ENCODE results near the gene ZNF423.
"Not testable (repeated sequence)": the region's sequence is repeated elsewhere in the genome, so short reads cannot be mapped to it uniquely, and the experiment has no call there.

Gene ZNF423

DNA sequence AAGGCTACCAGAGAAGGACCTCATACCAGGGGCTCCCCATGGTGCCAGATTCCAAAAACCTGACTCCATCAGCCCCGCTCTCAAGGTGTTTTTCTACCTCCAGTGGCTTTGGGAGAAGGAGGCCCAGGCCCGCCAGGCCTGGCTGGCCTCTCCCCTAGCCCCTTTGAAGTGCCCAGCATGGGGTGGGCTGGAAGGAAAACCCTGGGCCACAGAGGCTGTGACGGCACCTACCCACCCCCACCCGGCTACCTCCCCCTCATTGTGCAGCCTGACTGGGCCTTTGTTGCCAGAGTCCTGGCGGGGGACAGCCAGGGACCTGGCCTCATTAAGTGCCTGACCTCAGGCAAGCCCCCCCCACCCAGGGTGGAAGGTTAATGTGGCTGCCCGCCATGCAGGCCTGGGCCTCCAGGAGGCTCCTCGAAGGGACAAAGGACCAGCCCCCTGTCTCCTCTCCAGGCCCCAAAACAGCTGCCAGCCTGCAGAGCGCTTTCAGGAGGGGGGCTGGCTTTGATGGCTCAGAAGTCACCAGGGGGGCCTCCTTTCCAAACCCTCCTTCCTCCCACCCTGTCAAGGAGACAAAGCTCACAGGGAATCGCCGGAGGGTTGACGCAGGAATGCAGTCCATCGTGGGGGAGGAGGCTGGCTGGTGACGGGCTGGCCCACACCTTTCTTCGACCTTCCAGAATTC is 159.4 kb downstream of the ZNF423 start:
- no peak for DNase-seq (ENCODE audit: low read depth)

DNA sequence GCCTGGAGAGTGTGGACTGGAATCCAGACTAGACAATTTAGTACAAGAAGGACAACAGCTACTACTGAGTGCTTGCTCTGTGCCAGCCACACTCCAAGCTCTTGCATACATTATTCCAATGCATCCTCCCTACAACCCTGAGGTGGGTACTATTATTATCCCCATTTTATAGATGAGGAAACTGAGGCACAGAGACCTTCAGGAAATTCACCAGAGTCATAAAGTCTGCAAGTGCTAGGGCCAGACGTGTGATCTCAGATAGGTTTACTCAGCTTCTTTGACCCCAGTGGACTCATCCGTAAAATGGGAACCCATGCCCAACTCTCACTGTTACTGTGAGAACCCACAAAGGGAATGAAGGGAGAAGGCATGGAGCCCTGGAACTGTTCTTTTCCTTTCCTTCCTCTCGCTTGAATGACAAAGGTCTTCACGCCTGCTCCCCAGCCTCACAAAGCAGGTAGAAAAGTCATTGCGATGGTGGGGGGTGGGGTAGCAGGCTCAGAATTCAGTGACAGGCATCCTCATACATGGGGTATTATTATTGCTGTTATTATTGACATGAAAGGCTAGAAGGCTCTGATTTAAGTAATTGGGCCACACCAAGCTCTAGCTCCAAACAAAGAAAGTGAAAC is 160.0 kb downstream of the ZNF423 start:
- no peak for DNase-seq (ENCODE audit: low read depth)

DNA sequence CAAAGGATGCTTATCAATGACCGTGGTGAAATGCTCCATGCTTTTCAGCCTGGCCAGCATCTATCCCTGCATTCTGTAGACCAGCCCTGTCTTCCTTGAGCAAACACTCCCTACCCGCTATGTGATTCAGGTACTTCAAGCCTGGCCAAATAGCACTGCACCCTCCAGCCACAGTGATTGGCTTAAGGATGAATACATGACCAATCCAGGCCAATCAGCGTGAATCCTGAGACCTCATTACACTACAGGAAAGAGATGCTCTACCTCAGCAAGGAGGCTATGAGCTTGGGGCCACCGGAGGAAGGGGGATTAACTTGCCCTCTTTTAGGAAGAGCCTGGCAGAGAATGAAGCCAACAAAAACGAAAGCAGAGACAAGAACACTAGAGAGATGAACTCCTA is 162.5 kb downstream of the ZNF423 start:
- no peak for DNase-seq (ENCODE audit: low read depth)

DNA sequence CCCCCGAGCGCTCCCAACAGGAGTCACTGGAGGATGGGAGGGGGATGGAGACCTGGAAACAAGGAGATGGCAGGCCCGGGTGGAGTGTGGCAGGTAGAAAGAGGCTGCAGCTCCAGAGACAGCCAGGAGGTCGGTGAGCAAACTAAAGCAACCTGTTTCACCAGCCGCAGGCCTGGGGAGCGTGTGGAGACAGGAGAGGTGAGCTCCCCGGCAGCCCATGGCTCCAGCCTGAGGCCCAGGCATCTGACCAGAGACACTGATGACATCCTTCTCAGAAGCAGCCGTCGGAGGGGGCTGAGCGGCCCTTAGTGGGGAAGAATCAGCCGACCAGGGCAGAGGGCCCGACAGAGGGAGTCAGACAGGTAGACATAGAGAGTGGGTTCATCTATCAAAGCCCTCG is 165.1 kb downstream of the ZNF423 start:
- no peak for DNase-seq (ENCODE audit: low read depth)

DNA sequence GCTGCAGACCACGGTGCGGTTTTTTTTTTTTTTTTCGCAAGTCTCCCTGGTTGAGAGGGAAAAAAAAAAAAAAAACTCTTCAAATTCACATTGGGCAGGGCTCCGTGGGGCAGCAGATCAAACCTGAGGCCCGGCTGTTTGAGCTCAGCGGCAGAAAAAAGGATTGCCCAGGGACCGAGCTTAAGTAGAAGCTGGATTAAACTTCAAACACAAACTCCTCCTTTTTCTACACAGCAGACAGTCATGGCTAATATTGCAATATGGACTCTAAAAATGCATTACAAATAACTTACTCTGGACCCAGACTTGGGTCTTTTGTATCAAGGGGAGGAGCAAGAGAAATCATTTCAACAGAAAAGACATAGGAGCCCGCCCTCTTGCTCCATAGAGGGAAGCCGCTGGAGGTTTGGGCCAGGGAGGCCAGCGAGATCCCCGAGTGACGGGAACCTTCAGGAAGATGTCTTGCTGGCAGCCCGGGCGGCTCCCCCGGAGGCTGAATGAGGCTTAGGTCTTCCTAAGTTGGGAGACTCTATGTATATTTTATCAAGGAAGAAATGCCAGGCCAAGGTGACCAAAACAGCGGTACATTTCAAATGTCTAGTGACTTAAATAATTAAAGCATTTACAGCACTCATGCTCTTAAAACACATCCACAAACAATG is 167.7 kb downstream of the ZNF423 start:
- no peak for DNase-seq (ENCODE audit: low read depth)

DNA sequence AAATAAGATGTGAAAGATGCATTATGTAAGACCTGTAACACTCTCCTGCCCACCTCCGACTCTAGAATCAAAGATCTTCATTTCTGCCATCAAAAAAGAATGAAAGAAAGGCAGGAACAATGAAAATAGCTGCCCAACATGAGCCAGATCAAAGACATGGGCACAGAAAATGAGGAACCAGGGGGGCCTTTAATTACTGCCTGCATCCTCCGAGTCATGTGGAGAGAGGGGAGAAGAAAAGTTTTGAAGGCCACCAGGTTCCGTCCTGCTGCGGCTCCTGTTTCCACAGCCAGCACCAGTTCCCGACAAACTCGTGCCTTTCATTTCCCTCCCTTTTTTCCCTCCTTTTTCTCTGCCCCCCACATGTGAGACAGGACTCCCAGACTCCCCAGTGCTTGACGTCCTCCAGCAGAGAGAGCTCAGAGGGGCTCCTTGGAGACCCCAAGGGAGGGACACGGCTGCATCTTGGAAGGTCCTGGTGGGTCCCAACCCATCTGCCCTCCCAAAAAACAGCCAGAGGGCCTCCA is 168.4 kb downstream of the ZNF423 start:
- DNase-seq (ENCODE audit: low read depth), result no peak

DNA sequence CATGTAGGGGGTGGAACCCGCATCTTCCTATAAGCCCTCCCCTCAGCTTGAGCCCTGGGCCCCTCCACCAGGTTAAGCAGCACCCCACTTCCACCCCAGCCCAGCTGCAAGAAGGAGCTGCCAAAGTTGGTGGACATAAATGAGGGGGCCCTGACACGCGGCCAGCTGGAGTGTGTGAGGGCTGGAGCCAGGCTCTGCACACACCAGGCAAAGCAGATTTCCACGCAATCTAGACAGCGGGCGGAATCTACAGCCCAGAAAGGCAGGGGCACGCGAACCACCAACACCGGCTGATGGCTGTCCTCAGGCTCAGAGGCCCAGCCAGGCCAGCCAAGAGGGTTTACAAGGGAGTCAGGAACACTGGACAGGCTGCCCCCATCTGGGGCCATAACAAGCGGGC is 171.2 kb downstream of the ZNF423 start:
- no peak for DNase-seq (ENCODE audit: low read depth)

DNA sequence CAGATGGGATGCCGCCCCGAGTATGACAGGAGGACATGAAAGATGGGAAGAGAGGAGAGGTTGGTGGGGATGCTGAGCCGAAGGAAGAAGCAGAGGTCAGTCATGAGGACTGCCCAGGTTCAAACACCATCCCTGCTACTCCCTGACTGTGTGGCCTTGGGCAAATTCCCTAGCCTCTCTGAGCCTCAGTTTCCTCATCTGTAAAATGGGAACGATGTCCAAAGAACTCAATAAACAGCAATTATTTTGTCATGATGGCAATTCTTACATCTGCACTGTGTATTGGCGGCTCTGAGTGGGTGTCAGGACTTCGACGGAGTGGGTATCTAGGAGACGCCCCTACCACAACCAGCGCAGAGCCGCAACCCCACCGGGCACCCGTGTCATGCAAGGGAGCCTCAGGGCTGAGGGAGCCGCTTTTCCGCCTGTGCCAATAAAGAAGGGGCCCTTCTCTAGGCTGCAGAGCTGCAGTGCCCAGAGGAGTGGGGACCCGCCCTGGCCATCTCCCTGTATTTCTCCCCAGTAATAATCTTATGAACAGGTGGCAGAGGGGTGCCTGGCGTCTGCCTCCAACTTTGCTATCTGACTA is 173.2 kb downstream of the ZNF423 start:
- no peak for DNase-seq (ENCODE audit: low read depth)

DNA sequence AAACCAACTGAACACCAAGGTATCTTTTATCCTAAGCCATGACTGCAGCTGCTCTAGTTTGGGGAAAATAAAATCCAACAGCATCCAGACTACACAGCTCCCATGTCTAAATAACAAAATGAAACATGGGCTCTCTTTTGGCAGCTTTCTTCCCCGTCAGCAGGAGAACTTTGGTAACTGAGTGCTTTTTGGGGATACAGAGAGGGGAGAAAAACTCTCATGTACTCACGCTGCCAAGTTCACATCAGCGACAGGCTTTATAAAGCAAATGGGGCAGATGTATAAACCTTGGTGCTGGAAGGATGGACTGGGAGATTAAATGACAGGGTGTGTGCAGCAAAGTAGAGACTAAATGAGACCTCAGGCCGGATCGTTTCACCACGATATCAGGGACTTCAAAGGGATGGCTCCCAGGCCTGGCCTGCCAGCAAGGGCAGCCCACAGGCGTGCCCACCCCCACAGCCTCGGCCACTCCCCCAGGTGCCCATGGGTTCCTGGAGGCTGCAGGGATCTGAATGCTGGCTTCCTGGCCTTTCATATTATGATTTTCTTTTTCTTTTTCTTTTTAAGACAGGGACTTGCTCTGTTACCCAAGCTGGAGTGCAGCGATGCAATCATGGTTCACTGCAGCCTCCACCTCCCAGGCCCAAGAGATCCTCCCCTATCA is 174.6 kb downstream of the ZNF423 start:
- no peak for DNase-seq (ENCODE audit: low read depth)

DNA sequence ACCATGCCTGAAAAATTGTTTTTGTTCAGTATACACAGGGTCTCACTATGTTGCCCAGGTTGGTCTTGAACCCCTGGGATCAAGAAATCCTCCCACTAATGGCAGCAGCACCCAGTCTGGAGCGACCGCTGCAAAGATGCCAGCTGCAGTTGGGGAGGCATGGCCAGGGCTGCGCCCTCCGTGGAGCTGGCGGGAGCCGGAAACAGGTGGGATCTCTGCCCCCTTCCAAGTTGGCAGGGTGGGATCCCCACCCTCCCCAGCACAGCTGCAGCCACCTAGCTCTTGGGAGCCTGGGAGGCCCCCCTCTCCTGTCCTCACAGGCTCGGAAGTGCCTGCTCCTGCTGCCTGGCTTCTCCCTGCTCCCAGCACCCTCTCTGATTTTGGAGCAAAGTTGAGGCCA is 176.8 kb downstream of the ZNF423 start:
- no peak for DNase-seq (ENCODE audit: low read depth)

DNA sequence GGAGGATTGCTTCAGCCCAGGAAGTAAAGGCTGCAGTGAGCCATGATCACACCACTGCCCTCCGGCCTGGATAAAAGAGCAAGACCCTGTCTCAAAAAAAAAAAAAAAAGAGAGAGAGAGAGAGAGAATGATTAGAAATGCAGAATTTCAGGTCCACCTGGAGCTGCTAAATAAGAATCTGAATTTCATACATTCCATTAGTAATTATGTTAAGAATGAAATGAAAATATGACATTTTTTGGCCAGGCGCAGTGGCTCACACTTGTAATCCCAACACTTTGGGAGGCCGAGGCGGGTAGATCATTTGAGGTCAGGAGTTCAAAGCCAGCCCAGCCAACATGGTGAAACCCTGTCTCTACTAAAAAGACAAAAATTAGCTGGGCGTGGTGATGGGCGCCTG is 178.3 kb downstream of the ZNF423 start:
- not testable (repeated sequence) for DNase-seq (ENCODE audit: low read depth)

DNA sequence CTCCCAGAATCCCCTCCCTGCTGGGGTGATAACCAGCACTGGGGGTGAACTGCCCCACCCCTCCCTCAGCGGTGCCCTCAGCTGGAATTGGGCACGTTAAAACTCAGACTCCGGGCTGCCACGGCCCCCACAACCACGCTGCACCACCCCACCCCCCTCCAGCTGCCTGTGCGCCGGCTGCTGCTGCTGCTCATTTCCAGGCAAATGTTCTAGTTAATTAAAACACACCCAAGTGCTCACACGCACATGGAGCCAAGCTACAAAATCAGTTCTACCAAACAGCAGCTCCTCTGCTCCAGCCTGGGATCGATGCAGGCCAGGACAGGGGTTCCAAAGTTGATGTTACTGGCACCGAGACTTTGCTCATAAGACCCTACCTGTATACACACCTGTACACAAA is 180.5 kb downstream of the ZNF423 start:
- no peak for DNase-seq (ENCODE audit: low read depth)

DNA sequence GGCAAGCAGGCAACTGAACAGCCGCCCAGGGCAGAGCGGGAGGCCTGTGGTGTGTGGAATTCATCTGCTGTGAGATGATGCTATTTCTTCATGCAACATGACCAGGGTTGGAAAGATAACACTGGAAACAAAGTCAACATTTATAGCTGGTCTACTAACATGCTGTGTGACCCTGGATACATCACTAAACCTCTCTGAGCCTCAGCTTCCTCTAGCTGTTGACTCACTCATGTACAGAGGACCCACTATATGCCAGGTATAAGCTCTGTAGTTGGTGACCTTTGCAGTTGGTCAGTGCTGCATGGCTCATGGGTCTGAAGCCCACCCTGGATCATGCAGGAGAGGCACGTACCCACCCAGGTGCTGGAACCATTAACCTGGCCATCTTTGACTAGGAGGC is 180.9 kb downstream of the ZNF423 start:
- no peak for DNase-seq (ENCODE audit: low read depth)

DNA sequence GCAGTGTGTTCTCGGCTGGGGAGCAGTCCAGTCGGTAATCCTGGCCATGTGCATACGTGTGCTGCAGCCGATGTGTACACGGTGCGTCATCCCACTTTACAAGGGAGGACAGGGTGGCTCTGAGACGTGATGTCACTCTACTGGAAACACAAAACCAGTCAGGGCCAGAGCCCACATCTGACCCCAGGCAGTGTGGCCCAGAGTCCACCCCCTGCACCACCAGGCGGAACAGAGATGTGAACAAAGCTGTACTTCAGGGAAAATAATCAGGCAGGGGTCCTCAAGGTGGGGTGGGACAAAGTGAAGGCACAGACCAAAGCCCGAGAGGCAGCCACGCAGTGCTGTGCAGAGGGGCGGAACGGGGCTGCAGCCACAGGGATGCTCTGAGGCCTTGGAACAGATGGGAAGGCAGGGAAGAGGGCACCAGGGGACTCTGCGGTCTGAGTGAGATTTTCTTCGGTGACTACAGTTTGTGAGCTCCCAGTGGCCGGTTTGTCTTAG is 181.5 kb downstream of the ZNF423 start:
- no peak for DNase-seq (ENCODE audit: low read depth)

DNA sequence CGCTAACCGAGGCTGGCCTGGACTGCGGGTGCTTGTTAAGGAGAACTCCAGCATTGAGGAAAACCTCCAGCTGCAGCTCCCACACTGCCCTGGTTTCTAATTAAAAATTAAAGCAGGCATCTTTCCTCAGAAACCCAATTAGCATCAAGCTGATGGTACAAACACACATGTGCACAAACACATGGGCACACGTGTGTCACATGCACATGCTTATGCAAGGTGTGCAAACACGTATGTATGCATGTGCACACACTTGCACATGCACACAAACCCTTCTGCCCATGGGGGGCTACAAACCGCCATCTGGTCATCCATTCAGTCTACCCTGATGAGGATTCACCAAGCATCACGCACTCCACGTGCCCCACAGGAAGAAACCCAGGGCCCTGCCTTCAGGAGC is 182.5 kb downstream of the ZNF423 start:
- DNase-seq (ENCODE audit: low read depth), result no peak

DNA sequence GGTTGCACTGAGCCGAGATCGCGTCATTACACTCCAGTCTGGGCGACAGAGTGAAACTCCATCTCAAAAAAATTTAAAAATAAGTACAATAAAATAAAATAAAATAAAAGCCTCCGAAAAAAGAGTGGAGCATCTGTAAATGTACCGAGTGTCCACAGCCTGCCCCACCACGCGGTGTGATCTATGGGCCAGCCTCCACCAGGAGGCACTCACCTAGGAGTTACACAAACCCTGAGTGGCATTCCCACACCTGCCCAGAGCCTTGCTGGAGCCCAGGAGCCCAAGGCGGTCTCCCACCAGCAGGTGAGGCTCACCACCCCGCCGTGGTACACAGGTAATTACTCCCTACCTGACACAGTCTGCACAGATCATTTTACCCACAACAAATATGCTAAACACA is 183.2 kb downstream of the ZNF423 start:
- no peak for DNase-seq (ENCODE audit: low read depth)

DNA sequence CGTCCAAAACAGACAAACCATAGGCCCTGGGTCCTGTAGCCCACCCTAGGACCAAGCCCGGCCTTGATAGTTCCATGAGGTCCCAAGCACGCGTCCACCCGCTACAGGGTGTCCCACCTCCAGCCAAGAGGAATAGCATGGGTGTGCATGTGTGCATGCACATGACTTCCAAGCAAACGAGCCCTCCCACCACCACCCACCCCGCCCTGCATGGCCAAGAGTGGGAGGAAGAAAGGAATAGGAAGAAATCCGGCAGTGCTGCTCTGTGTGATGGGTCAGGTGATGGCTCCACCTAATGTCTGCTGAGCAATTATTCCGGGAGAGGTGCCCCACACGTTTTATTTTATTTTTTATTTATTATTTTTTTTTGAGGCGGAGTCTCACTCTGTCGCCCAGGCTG is 184.6 kb downstream of the ZNF423 start:
- no peak for DNase-seq (ENCODE audit: low read depth)

DNA sequence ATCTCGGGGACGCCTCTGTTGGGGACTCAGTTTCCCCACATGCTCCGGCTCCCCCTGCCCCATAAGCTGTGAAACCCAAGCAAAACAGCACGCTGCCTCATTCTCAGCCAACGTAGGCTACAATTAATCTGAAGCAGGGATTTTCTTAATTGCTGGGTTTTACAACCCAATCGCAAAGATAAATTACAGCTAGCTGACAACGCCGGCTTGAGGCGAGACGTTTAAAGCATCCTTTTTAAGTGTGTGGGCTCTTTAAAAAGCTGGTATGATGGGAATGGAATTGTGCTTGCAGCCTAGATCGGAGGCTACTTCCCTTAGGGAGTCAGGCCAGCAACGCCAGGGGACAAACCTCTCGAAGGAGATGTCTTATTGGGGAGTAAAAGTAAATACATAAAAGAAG is 185.3 kb downstream of the ZNF423 start:
- no peak for DNase-seq (ENCODE audit: low read depth)

DNA sequence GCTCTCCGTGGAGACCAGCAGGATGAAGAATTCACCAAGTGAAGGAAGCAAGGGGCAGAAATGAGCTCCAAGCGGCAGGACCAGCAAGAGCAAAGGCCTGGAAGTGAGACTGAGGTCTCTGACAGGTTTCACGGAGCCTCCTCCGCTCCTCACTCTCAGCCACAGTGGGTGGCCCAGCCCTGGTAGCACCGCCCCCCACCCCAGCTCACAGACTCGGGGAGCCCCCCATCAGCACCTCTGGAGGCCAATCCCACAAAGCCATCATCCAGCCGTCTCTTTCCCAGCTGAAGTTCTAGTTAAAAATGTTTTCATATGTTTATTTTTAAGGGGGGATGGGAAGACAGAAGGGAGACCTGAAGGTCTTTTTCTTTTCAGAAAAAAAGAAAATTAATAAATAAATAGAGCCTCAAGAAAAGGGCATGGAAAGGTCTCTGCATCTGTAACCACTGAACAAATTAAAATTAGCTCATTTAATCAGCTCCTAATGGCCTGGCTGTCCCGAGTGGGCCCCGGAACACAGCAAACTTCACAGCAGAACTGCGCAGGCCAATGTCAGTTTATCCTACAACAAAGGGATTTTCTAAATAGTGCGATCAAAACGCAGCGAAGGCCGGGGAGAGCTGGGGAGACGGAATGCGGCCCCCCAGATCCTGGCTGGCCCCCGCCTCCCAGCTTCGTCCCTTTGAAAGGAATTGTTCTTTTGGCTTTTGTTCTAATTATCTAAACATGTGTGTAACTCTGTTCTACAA is 190.3 kb downstream of the ZNF423 start:
- DNase-seq (ENCODE audit: low read depth), result no peak

DNA sequence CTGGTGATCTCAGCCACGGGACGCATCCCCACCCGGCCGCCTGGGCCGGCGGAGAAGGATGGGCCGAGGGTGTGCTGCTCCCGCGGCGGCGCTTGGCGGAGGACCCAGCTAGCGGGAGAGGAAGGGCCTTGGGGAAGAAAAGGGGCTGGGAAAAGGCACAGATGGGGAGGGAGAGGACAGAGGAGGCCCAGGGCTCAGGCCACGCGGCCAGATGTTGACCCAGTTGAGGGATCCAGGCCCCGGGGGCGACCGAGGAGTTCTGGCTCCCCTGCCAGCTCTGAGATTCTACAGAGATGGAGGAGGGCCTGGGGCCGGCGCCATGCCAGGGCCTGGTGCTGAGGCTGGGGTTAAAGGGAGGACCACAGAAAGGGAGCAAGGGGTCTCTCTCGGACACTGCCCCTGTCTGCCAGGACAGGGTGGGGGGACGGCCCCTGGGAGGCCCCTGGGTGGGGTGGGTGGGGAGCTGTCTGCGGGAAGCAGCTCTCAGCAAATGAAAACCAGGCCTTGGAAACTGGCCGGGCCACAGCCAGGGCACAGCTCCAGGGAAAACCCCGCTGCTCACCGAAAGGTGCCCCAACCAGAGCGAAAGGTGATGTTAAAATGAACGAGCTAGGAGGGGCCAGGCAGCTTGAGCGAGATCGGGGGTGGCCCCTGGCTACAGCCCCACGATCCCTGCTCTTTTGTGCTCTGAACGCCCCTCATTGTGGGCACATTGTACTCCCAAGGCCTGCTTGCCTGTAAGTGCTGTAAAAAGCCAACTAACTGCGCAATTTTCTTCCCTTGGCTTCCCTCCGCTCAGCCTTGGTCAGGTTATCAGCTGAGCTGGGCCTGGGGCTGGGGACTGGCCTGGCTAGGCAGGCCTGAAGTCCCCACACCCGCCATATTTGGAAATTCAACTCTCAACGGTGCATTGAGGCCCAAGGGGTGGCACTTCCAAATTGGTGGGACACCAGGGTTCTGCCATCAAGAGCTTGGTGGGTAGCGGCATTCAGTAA is 191.4 kb downstream of the ZNF423 start:
- no peak for DNase-seq (ENCODE audit: low read depth)

All from non-pigmented ciliary epithelial cell (primary cell).